Left lung (tissue), 10 donors: ENCODE results near the gene MRPL45. TPM values are rescaled to one million over a fixed set of nuclear protein-coding genes. Genes with fewer than 3 reads are reported as not detected.

Experiments used
- ATAC-seq: fragments of 200-7000 bp; cut with Tn5 transposase; one replicate; pipeline ENCODE4 v1.9.1; 2020; ENCODE audit warnings: moderate library complexity
- DNase-seq, 4 donors: peaks; one replicate each; pipeline ENCODE4 v3.0.0-alpha.2; 2013 to 2020
- H3K27ac ChIP-seq, 2 donors: fragments of 200-600 bp; sonication (generic) in 1 of 2; one replicate each; pipeline versions ENCODE4 v1.5.0 to v1.8.0; 2020 to 2021
- H3K27me3 ChIP-seq, 2 donors: fragments of 200-600 bp; sonication (generic) in 1 of 2; one replicate each; pipeline versions ENCODE4 v1.5.0 to v1.8.0; 2020 to 2021
- H3K36me3 ChIP-seq, 2 donors: fragments of 200-600 bp; sonication (generic) in 1 of 2; one replicate each; pipeline versions ENCODE4 v1.5.0 to v1.8.0; 2020 to 2021
- H3K4me1 ChIP-seq, 2 donors: fragments of 200-600 bp; one replicate each; pipeline ENCODE4 v1.8.0; 2021
- H3K4me3 ChIP-seq, 2 donors: fragments of 200-600 bp; sonication (generic) in 1 of 2; one replicate each; pipeline versions ENCODE4 v1.5.0 to v1.8.0; 2020 to 2021; ENCODE audit warnings: mild to moderate bottlenecking in 1 of 2
- H3K9me3 ChIP-seq, 2 donors: fragments of 200-600 bp; sonication (generic) in 1 of 2; one replicate each; pipeline versions ENCODE4 v1.5.0 to v1.8.0; 2020 to 2021
- intact Hi-C, 2 donors: fragments of 100-400 bp; cut with DNase I; formaldehyde crosslinking; loops; one replicate each; pipeline versions ENCODE4 v1.11.2 to v1.14.2; 2022
- polyA plus RNA-seq, 6 donors: library from polyadenylated mRNA; unstranded; fragments of 120-200 nt; gene quantifications; one replicate each; pipeline ENCODE4 v1.2.1, GENCODE V29; 2013; ENCODE audit not compliant: insufficient read length in 6 of 6
- total RNA-seq, 2 donors: library from RNA; stranded (reverse); fragmentation: NEBNext Ultra II Directional; extraction: Animal tissue kit (Norgen Biotek cat#: 25700); gene quantifications; one replicate each; pipeline ENCODE4 v1.2.1, GENCODE V29; 2021
- TF ChIP-seq, protein P1 (sequence below), 2 donors: fragments of 200-600 bp; sonication (generic) in 1 of 2; IDR thresholded peaks; one replicate each; pipeline versions ENCODE4 v1.5.0 to v1.8.0; 2021; ENCODE audit warnings: antibody characterized with exemption in 2 of 2
- donor health status: DM: no; HTN: yes; CAD: no.
- donor health status: DM: no; HTN: no; CAD: no.

The MRPL45 gene
- total and polyA plus RNA-seq, 8 donors: 24.4 to 63.3 (median 56.0) TPM

DNA sequence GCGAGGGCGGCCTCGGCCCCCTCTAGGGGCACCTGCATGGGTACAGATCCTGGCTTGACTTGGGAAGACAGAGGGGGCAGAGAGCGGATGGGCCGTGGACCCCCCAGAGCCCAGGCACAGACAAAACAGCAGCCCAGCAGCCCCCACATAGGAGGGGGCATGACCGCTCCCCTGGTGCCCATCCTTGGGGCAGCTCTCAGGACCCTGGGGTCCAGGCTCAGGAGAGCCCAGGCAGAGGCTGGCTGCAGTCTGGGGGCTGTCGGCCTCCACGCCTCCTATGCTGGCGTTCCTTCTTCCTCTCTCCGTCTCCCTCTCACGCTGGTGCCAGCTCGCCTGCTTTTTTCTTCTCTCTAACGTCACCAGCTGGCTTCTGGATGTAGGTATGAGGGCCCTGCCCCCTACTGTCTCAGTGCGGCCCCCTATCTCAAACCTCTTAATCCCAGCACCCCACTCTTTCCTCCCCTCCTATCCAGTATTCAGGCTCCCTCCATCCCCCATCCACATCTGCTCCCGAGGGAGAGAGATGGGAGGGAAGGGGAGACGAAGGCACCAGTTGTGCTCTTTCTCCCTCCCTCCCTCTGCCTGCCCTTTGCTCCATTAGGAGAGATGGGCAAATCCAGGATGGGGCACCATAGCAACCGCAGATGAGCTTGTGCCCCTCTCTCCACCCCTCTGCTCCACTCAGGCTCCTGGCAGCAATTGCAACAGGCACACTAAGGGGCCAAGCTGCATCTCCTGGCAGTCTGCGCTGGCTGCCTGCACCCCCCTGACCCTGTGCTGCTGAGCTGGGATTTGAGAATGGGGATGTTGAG is 46.8 kb downstream of the MRPL45 start, which contains the start of gene GPR179:
Gene GPR179, minus strand, starts transcription at position 349 of the 812 bp plus-strand sequence. Its CDS starts 167 bp downstream, at position 182.
- intact Hi-C loops: no loop called here
- Histone ChIP-seq H3K27ac (no peak within 1 kb of the TSS), H3K27me3 (no peaks in the 10 kb centered on the region), H3K36me3 (no peaks in the 10 kb centered on the region), H3K9me3 (no peaks in the 10 kb centered on the region), H3K4me3 (no peak within 1 kb of the TSS), H3K4me1 (no peaks in the 10 kb centered on the region)
- ATAC-seq (no peak), DNase-seq (no peak)
- TF ChIP-seq, protein P1, sequence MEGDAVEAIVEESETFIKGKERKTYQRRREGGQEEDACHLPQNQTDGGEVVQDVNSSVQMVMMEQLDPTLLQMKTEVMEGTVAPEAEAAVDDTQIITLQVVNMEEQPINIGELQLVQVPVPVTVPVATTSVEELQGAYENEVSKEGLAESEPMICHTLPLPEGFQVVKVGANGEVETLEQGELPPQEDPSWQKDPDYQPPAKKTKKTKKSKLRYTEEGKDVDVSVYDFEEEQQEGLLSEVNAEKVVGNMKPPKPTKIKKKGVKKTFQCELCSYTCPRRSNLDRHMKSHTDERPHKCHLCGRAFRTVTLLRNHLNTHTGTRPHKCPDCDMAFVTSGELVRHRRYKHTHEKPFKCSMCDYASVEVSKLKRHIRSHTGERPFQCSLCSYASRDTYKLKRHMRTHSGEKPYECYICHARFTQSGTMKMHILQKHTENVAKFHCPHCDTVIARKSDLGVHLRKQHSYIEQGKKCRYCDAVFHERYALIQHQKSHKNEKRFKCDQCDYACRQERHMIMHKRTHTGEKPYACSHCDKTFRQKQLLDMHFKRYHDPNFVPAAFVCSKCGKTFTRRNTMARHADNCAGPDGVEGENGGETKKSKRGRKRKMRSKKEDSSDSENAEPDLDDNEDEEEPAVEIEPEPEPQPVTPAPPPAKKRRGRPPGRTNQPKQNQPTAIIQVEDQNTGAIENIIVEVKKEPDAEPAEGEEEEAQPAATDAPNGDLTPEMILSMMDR (IDR thresholded peaks at IDR 0.05): no peak

DNA sequence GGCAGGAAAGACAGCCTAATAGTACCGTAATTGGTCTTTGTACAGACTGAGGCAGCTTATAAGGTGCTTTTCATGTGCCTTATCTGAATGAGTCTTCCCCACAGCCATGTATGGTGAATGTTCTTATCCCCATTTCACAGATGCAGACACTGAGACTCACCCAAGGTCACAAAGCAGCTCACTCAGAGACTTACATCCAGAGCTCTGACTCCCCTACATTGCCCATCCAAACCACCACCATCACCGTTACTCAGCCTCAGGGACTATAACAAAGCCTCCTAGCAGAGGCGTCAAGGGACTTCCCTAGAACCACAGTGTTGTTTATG is 47.4 kb downstream of the MRPL45 start:
- no peaks in the 10 kb centered on the region for H3K4me1 ChIP-seq
- no peaks in the 10 kb centered on the region for H3K27me3 ChIP-seq
- TF ChIP-seq, protein P1 (IDR thresholded peaks at IDR 0.05): no peak
- ATAC-seq (no peak), DNase-seq (no peak)
- no peak overlapping the region for H3K4me3 ChIP-seq
- H3K36me3 ChIP-seq: no peaks in the 10 kb centered on the region
- intact Hi-C loops: no loop called here
- no peaks in the 10 kb centered on the region for H3K9me3 ChIP-seq
- no peak overlapping the region for H3K27ac ChIP-seq

GRCh38 chr17:38345743-38346142 is 48.8 kb downstream of the MRPL45 start:
- Histone ChIP-seq H3K4me1 (no peaks in the 10 kb centered on the region), H3K36me3 (no peaks in the 10 kb centered on the region), H3K27me3 (no peaks in the 10 kb centered on the region), H3K4me3 (no peak overlapping the region), H3K27ac (no peak overlapping the region), H3K9me3 (no peaks in the 10 kb centered on the region)
- intact Hi-C loops: loop anchor here in 1 of 2 donors (5.0 kb wide), 1 partner anchor 67 kb away; no protein-coding TSS in a partner anchor
- DNase-seq (no peak), ATAC-seq (no peak)
- TF ChIP-seq, protein P1 (IDR thresholded peaks at IDR 0.05): no peak

- peaks cover 8 to 24% of the 10 kb centered on the region in 2 donors for H3K4me1 ChIP-seq
- TF ChIP-seq, protein P1 (IDR thresholded peaks at IDR 0.05): peak; percentile 89 to 91
- no peak overlapping the region for H3K4me3 ChIP-seq
- H3K36me3 ChIP-seq: no peaks in the 10 kb centered on the region
- no peaks in the 10 kb centered on the region for H3K27me3 ChIP-seq
- ATAC-seq: peak; percentile 79
- peak; percentile 59 to 87 (median 84) for DNase-seq
- H3K9me3 ChIP-seq: no peaks in the 10 kb centered on the region
- no peak overlapping the region for H3K27ac ChIP-seq
- intact Hi-C loops: loop anchor here in 1 of 2 donors (5.0 kb wide), 1 partner anchor 63 kb away; no protein-coding TSS in a partner anchor
Observed at GRCh38 chr17:38349097-38349730, 52.2 kb downstream of the MRPL45 start.

DNA sequence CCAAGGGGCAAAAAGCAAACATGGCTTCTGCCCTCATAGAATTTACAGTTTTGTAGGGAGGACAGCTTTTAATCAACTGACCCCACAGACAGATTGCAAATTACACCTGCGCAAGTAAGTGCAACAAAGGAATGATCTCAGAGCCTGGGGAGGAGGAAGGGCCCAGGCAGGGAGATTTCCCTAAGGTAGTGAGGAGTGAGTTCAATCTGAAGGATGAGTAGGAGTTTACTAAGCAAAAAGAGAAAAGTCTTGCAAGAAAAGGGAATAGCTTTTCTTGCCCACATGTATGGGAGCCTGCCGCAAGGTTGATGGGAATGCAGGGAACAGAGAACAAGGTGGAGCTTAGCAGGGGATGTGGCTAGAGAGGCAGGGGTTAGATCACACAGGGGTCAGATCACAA is 53.1 kb downstream of the MRPL45 start:
- intact Hi-C loops: loop anchor here in 1 of 2 donors (10.0 kb wide), 1 partner anchor 65 kb away; no protein-coding TSS in a partner anchor
- ATAC-seq (no peak), DNase-seq (no peak)
- no peaks in the 10 kb centered on the region for H3K27me3 ChIP-seq
- H3K9me3 ChIP-seq: no peaks in the 10 kb centered on the region
- peaks cover 8 to 32% of the 10 kb centered on the region in 2 donors for H3K4me1 ChIP-seq
- no peak overlapping the region for H3K4me3 ChIP-seq
- TF ChIP-seq, protein P1 (IDR thresholded peaks at IDR 0.05): no peak
- H3K36me3 ChIP-seq: no peaks in the 10 kb centered on the region
- no peak overlapping the region for H3K27ac ChIP-seq
